Caco-2 (cell line): ENCODE data around the gene CHRM3. TPM values are rescaled to one million over a fixed set of nuclear protein-coding genes. Genes with fewer than 3 reads are reported as not detected.

Experiments used
- BruUV-seq: library from RNA; stranded (reverse); fragments of 400-500 nt; replicated peaks from 2 replicates; lab custom pipeline; 2021; lab: Mats Ljungman, UMichigan
- CTCF ChIA-PET: fragments of 300-600 bp; sonication (Branson Sonifier 250); formaldehyde crosslinking; loops from one replicate; lab custom pipeline; 2022; ENCODE audit warnings: antibody characterized with exemption; lab: Charles Lee
- POLR2A ChIA-PET: fragments of 300-600 bp; sonication (Branson Sonifier 250); formaldehyde crosslinking; loops from one replicate; lab custom pipeline; 2022; ENCODE audit warnings: antibody characterized with exemption; lab: Charles Lee
- DNase-seq, 2 experiments: peaks; one replicate each; pipeline versions ENCODE4 v3.0.0 to v3.0.0-alpha.2; 2020 to 2022
- H3K27me3 ChIP-seq: replicated peaks from 2 replicates; pipeline ENCODE4 v1.6.0; 2011; ENCODE audit warnings: low read length; ENCODE audit not compliant: control insufficient read depth, insufficient read depth
- H3K36me3 ChIP-seq: 2 replicates; pipeline ENCODE4 v1.5.1; 2011; ENCODE audit warnings: low read length; ENCODE audit not compliant: control insufficient read depth, insufficient read depth
- H3K4me1 ChIP-seq: fragments of 250-450 bp; sonication (Bioruptor Pico); 2 replicates; pipeline ENCODE4 v1.5.1; 2020; ENCODE audit warnings: mild to moderate bottlenecking
- H3K4me3 ChIP-seq: 2 replicates; pipeline ENCODE4 v1.5.1; 2011; ENCODE audit warnings: low read depth, mild to moderate bottlenecking, control low read depth, low read length
- H3K9me3 ChIP-seq: fragments of 250-450 bp; sonication (Bioruptor Pico); 2 replicates; pipeline ENCODE4 v1.5.1; 2020; ENCODE audit warnings: mild to moderate bottlenecking, moderate library complexity
- H3K27ac Mint-ChIP-seq: one replicate; pipeline ENCODE4 v1.8.0; 2022; ENCODE audit warnings: mixed read lengths; ENCODE audit not compliant: unreplicated experiment
- H3K27me3 Mint-ChIP-seq: one replicate; pipeline ENCODE4 v1.8.0; 2022; ENCODE audit warnings: mixed read lengths; ENCODE audit not compliant: insufficient read depth, unreplicated experiment
- H3K36me3 Mint-ChIP-seq: one replicate; pipeline ENCODE4 v1.8.0; 2022; ENCODE audit warnings: mild to moderate bottlenecking, mixed read lengths; ENCODE audit not compliant: insufficient read depth, unreplicated experiment
- H3K4me1 Mint-ChIP-seq: one replicate; pipeline ENCODE4 v1.8.0; 2022; ENCODE audit warnings: low read depth, mixed read lengths; ENCODE audit not compliant: unreplicated experiment
- H3K4me3 Mint-ChIP-seq: one replicate; pipeline ENCODE4 v1.8.0; 2022; ENCODE audit warnings: mild to moderate bottlenecking, moderate library complexity, mixed read lengths; ENCODE audit not compliant: unreplicated experiment
- H3K9me3 Mint-ChIP-seq: one replicate; pipeline ENCODE4 v1.8.0; 2022; ENCODE audit warnings: mixed read lengths; ENCODE audit not compliant: unreplicated experiment
- CTCF ChIP-seq, 2 experiments: fragments of 200-600 bp in 1 of 2; IDR thresholded peaks; 1 replicate in 1 of 2; 2 replicates in 1 of 2; pipeline versions ENCODE4 v1.5.1 to v1.8.0; 2011 to 2022; ENCODE audit warnings: antibody characterized with exemption in 1 of 2, control low read depth in 1 of 2, inconsistent platforms in 1 of 2, low read depth in 1 of 2, low read length in 1 of 2, mild to moderate bottlenecking in 1 of 2, moderate library complexity in 1 of 2; ENCODE audit not compliant: insufficient read depth in 1 of 2, severe bottlenecking in 1 of 2, unreplicated experiment in 1 of 2
- intact Hi-C: fragments of 100-400 bp; cut with micrococcal nuclease; formaldehyde crosslinking; loops from one replicate; pipeline ENCODE4 v1.10.0; 2022; ENCODE audit not compliant: unreplicated experiment
- total RNA-seq: library from RNA; stranded (reverse); gene quantifications from 2 replicates; pipeline ENCODE4 v1.2.3, GENCODE V29; 2022

The CHRM3 gene
- total RNA-seq, 1 experiment from 2014 or later = 8.6 TPM

GRCh38 chr1:239388159-239388485 is 1.8 kb downstream of the CHRM3 start:
- peaks cover 12% of the 10 kb centered on the region for H3K27me3 Mint-ChIP-seq
- no peaks in the 10 kb centered on the region for H3K9me3 Mint-ChIP-seq
- DNase-seq = no peak
- H3K27me3 ChIP-seq = no peaks in the 10 kb centered on the region
- H3K9me3 ChIP-seq = no peaks in the 10 kb centered on the region
- ChIA-PET POLR2A (no interaction called here), CTCF (no interaction called here)
- peaks cover 10% of the 10 kb centered on the region for H3K36me3 Mint-ChIP-seq
- H3K27ac Mint-ChIP-seq = no peak overlapping the region
- no TSS peak for BruUV-seq
- no peaks in the 10 kb centered on the region for H3K36me3 ChIP-seq
- peaks cover 7% of the 10 kb centered on the region; the same call in 1 of the 2 replicates for H3K4me1 ChIP-seq
- no peak for TF ChIP-seq CTCF (IDR thresholded peaks at IDR 0.05; ENCODE audit: insufficient read depth in 1 of 2, low read depth in 1 of 2, low read length in 1 of 2, severe bottlenecking in 1 of 2, unreplicated experiment in 1 of 2)
- peak overlapping the region; percentile 79 for H3K4me3 Mint-ChIP-seq
- intact Hi-C loops = loop anchor here (10.0 kb wide), 1 partner anchor 427 kb away; no protein-coding TSS in a partner anchor
- peak overlapping the region; percentile 45 for H3K4me3 ChIP-seq
- H3K4me1 Mint-ChIP-seq = peaks cover 9% of the 10 kb centered on the region

DNA sequence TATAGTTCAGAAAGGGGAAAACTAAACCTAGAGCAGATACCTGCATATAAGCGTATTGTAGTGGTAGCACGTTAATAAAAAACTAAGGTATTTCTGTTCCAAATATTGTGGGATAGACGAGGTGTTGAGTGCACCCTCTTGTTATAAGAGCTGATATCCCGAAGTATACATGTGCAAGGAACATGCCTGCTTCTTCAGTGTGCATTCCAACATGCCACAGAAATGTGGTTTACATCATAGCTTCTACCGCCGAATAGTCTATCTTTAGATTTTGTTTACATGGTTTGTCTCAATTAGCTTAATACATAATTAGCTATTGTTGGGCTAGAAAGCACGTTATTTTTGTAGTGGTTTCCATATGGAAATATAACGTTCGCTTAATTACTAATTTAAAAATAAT is 2.2 kb downstream of the CHRM3 start:
- Histone ChIP-seq H3K27me3 (no peaks in the 10 kb centered on the region), H3K36me3 (no peaks in the 10 kb centered on the region), H3K9me3 (no peaks in the 10 kb centered on the region), H3K4me3 (no peak overlapping the region), H3K4me1 (peaks cover 7% of the 10 kb centered on the region; the same call in 1 of the 2 replicates)
- peaks cover 8% of the 10 kb centered on the region for H3K27me3 Mint-ChIP-seq
- peak overlapping the region; percentile 79 for H3K4me3 Mint-ChIP-seq
- TF ChIP-seq CTCF (IDR thresholded peaks at IDR 0.05; ENCODE audit: insufficient read depth in 1 of 2, low read depth in 1 of 2, low read length in 1 of 2, severe bottlenecking in 1 of 2, unreplicated experiment in 1 of 2) = no peak
- no peak overlapping the region for H3K27ac Mint-ChIP-seq
- DNase-seq = no peak
- H3K4me1 Mint-ChIP-seq = peaks cover 9% of the 10 kb centered on the region
- ChIA-PET POLR2A (no interaction called here), CTCF (no interaction called here)
- intact Hi-C loops = loop anchor here (10.0 kb wide), 1 partner anchor 426 kb away; no protein-coding TSS in a partner anchor
- BruUV-seq = no TSS peak
- peaks cover 10% of the 10 kb centered on the region for H3K36me3 Mint-ChIP-seq
- H3K9me3 Mint-ChIP-seq = no peaks in the 10 kb centered on the region

DNA sequence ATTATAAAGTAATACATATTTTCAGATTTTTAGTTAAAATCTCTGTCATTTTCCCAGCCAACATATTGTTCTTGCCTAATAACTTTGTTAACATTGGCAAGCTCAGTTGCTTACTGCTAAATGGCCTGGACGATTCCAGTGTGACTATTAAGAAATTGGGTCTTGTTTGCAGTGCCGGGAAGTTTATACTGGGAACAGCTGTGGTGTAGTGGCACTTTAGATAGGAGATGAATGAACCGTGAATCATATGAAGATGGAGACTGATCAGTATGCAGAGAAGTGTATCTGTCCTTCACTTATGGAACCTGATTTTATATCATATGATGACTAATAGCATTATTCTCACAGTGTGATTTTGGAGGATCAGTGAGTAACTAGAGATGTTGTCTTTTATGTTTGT is 3.3 kb downstream of the CHRM3 start:
- ChIA-PET POLR2A (no interaction called here), CTCF (no interaction called here)
- no peaks in the 10 kb centered on the region for H3K36me3 ChIP-seq
- H3K4me1 ChIP-seq = peaks cover 7% of the 10 kb centered on the region; the same call in 1 of the 2 replicates
- no peak for DNase-seq
- Mint-ChIP-seq H3K4me3 (no peak overlapping the region), H3K27me3 (peaks cover 8% of the 10 kb centered on the region), H3K9me3 (no peaks in the 10 kb centered on the region), H3K4me1 (peaks cover 9% of the 10 kb centered on the region), H3K27ac (no peak overlapping the region), H3K36me3 (peaks cover 10% of the 10 kb centered on the region)
- H3K4me3 ChIP-seq = no peak overlapping the region
- no peaks in the 10 kb centered on the region for H3K27me3 ChIP-seq
- no peaks in the 10 kb centered on the region for H3K9me3 ChIP-seq
- no peak for TF ChIP-seq CTCF (IDR thresholded peaks at IDR 0.05; ENCODE audit: insufficient read depth in 1 of 2, low read depth in 1 of 2, low read length in 1 of 2, severe bottlenecking in 1 of 2, unreplicated experiment in 1 of 2)
- intact Hi-C loops = loop anchor here (10.0 kb wide), 1 partner anchor 425 kb away; no protein-coding TSS in a partner anchor
- BruUV-seq = no TSS peak
